IMR-90 (cell line): ENCODE measurements around the gene BCAS2. TPM values are rescaled to one million over a fixed set of nuclear protein-coding genes. Genes with fewer than 3 reads are reported as not detected.
A peak's percentile ranks its signal among the peaks of the same experiment; 100 is the strongest.

Experiments
- ATAC-seq: fragments of 200-7000 bp; cut with Tn5 transposase; 2 replicates; pipeline ENCODE4 v1.9.1; 2020; ENCODE audit warnings: low read depth, mild to moderate bottlenecking, moderate library complexity
- BruUV-seq: library from RNA; stranded (reverse); fragments of 400-500 nt; replicated peaks from 2 replicates; lab custom pipeline; 2021; lab: Mats Ljungman, UMichigan
- CTCF ChIA-PET: fragments of 300-600 bp; formaldehyde crosslinking; extraction: SDS; loops from one replicate; lab custom pipeline; 2021; ENCODE audit warnings: antibody characterized with exemption; lab: Yijun Ruan, JAX
- POLR2A ChIA-PET: fragments of 300-600 bp; sonication (Branson Sonifier 250); formaldehyde crosslinking; loops from one replicate; lab custom pipeline; 2022; ENCODE audit warnings: antibody characterized with exemption; ENCODE audit not compliant: unreplicated experiment; lab: Charles Lee
- DNase-seq: peaks from one replicate; pipeline ENCODE4 v3.0.0; 2013
- H2AFZ ChIP-seq: replicated peaks from 2 replicates; pipeline ENCODE3; 2013; ENCODE audit warnings: low read length, mild to moderate bottlenecking; ENCODE audit not compliant: poor library complexity
- H2AK5ac ChIP-seq: 2 replicates; pipeline ENCODE4 v1.6.1; 2013; ENCODE audit warnings: low read depth, low read length, inconsistent platforms
- H2AK9ac ChIP-seq: replicated peaks from 2 replicates; pipeline ENCODE3; 2013; ENCODE audit warnings: mild to moderate bottlenecking, low read depth, low read length, moderate library complexity; ENCODE audit not compliant: poor library complexity
- H2BK120ac ChIP-seq: 2 replicates; pipeline ENCODE4 v1.6.1; 2013; ENCODE audit warnings: low read depth, low read length, inconsistent platforms
- H2BK15ac ChIP-seq: 3 replicates; pipeline ENCODE4 v1.6.1; 2013; ENCODE audit warnings: low read depth, low read length, inconsistent platforms
- H2BK20ac ChIP-seq: 2 replicates; pipeline ENCODE4 v1.6.1; 2013; ENCODE audit warnings: low read depth, mild to moderate bottlenecking, inconsistent platforms, low read length, moderate library complexity
- H2BK5ac ChIP-seq: 2 replicates; pipeline ENCODE4 v1.6.1; 2013; ENCODE audit warnings: mild to moderate bottlenecking, low read depth, low read length, inconsistent platforms; ENCODE audit not compliant: poor library complexity, severe bottlenecking
- H3K14ac ChIP-seq: replicated peaks from 2 replicates; pipeline ENCODE4 v1.6.1; 2013; ENCODE audit warnings: low read depth, low read length, inconsistent platforms
- H3K18ac ChIP-seq: 2 replicates; pipeline ENCODE4 v1.6.1; 2013; ENCODE audit warnings: low read depth, low read length, control low read depth
- H3K23ac ChIP-seq: 2 replicates; pipeline ENCODE4 v1.6.1; 2013; ENCODE audit warnings: low read depth, low read length, inconsistent platforms
- H3K27ac ChIP-seq: 2 replicates; pipeline ENCODE4 v1.5.1; 2013; ENCODE audit warnings: mild to moderate bottlenecking, control low read depth, low read length; ENCODE audit not compliant: insufficient read depth
- H3K27me3 ChIP-seq: 2 replicates; pipeline ENCODE4 v1.6.1; 2013; ENCODE audit warnings: low read length; ENCODE audit not compliant: control insufficient read depth, insufficient read depth
- H3K36me3 ChIP-seq: 2 replicates; pipeline ENCODE4 v1.6.1; 2013; ENCODE audit warnings: low read length, mixed read lengths; ENCODE audit not compliant: control insufficient read depth, insufficient read depth
- H3K4ac ChIP-seq: 2 replicates; pipeline ENCODE4 v1.6.1; 2013; ENCODE audit warnings: low read depth, low read length, inconsistent platforms
- H3K4me1 ChIP-seq: 2 replicates; pipeline ENCODE4 v1.6.1; 2013; ENCODE audit warnings: low read length, mixed read lengths; ENCODE audit not compliant: control insufficient read depth, insufficient read depth
- H3K4me2 ChIP-seq: 2 replicates; pipeline ENCODE4 v1.6.1; 2013; ENCODE audit warnings: low read depth, mild to moderate bottlenecking, control low read depth, low read length, moderate library complexity
- H3K4me3 ChIP-seq: 2 replicates; pipeline ENCODE4 v1.5.1; 2013; ENCODE audit warnings: low read depth, mild to moderate bottlenecking, control low read depth, low read length, moderate library complexity; ENCODE audit not compliant: insufficient read depth
- H3K56ac ChIP-seq: 2 replicates; pipeline ENCODE4 v1.6.1; 2013; ENCODE audit warnings: low read length, inconsistent platforms; ENCODE audit not compliant: insufficient read depth; ENCODE audit errors: extremely low read depth
- H3K79me1 ChIP-seq, 2 experiments: 2 replicates each; pipeline ENCODE4 v1.6.1; 2013; ENCODE audit warnings: low read length in 2 of 2, inconsistent platforms in 1 of 2, low read depth in 1 of 2
- H3K9ac ChIP-seq: 2 replicates; pipeline ENCODE4 v1.6.1; 2013; ENCODE audit warnings: low read depth, low read length, control low read depth
- H3K9me1 ChIP-seq: 2 replicates; pipeline ENCODE4 v1.6.1; 2013; ENCODE audit warnings: low read length, inconsistent platforms; ENCODE audit not compliant: insufficient read depth
- H3K9me3 ChIP-seq: 2 replicates; pipeline ENCODE4 v1.6.1; 2013; ENCODE audit warnings: low read length; ENCODE audit not compliant: control insufficient read depth, insufficient read depth
- H4K20me1 ChIP-seq: 2 replicates; pipeline ENCODE4 v1.6.1; 2013; ENCODE audit warnings: low read length, inconsistent platforms; ENCODE audit not compliant: insufficient read depth
- H4K5ac ChIP-seq: 2 replicates; pipeline ENCODE4 v1.6.1; 2013; ENCODE audit warnings: mild to moderate bottlenecking, low read depth, low read length, control low read depth
- H4K8ac ChIP-seq, 2 experiments: 2 replicates each; pipeline ENCODE4 v1.6.1; 2013; ENCODE audit warnings: low read depth in 2 of 2, low read length in 2 of 2, control low read depth in 1 of 2, inconsistent platforms in 1 of 2
- H4K91ac ChIP-seq: 2 replicates; pipeline ENCODE4 v1.6.1; 2013; ENCODE audit warnings: low read depth, low read length, inconsistent platforms; ENCODE audit not compliant: insufficient read depth
- CTCF ChIP-seq: conservative IDR thresholded peaks from 2 replicates; pipeline ENCODE4 v1.5.1; 2012; ENCODE audit warnings: mild to moderate bottlenecking, low read depth, low read length, improper control_type of control experiment
- MAFK ChIP-seq: IDR thresholded peaks from 2 replicates; pipeline ENCODE4 v1.6.1; 2012; ENCODE audit warnings: low read depth, low read length, improper control_type of control experiment
- NFE2L2 ChIP-seq: fragments of 150-350 bp; IDR thresholded peaks from 2 replicates; pipeline ENCODE4 v1.6.1; 2016; ENCODE audit warnings: low read depth, mild to moderate bottlenecking, low read length
- WGBS, 2 experiments: methylation state at CpG; one replicate each; pipeline versions ENCODE4 v1.1.5 to v1.1.7; 2013; ENCODE audit warnings: missing lambda C conversion rate in 2 of 2; ENCODE audit not compliant: insufficient read length in 1 of 2; ENCODE audit errors: extremely low coverage in 2 of 2; 5-methylcytosine and 5-hydroxymethylcytosine counted together
- dilution Hi-C: fragments of 300-500 bp; cut with HindIII; formaldehyde crosslinking; loops from one replicate; pipeline ENCODE4 v1.14.3; 2018; ENCODE audit warnings: low sequenced_read_pairs; ENCODE audit not compliant: unreplicated experiment
- in situ Hi-C: fragments of 300-500 bp; cut with MboI; formaldehyde crosslinking; loops from 3 replicates; pipeline ENCODE4 v1.14.3; 2019; ENCODE audit warnings: low sequenced_read_pairs, inconsistent platforms, mixed read lengths
- intact Hi-C: fragments of 100-400 bp; cut with micrococcal nuclease; formaldehyde crosslinking; loops from 2 replicates; pipeline ENCODE4 v1.10.0; 2022
- polyA plus RNA-seq, 3 experiments: library from polyadenylated mRNA; depleted of rRNA; stranded (reverse); fragments of >200 nt; gene quantifications; 2 replicates each; pipeline ENCODE4 v1.2.3, GENCODE V29; 2012; ENCODE audit warnings: low replicate concordance in 1 of 3
- total RNA-seq: library from RNA; depleted of rRNA; stranded (reverse); fragments of >200 nt; gene quantifications from 2 replicates; pipeline ENCODE4 v1.2.3, GENCODE V29; 2012

The BCAS2 gene
- total and polyA plus RNA-seq, 2 of the 4 experiments (the other 2 are of a cell fraction): 15.4 to 23.1 TPM

GRCh38 chr1:114597949-114598348 is 16.5 kb upstream of the BCAS2 start:
- ChIA-PET CTCF (no interaction called here), POLR2A (no interaction called here)
- in situ Hi-C loops (no loop called here), dilution Hi-C loops (no loop called here), intact Hi-C loops (no loop called here)
- H3K23ac ChIP-seq: no peak overlapping the region
- no peak overlapping the region for H3K18ac ChIP-seq
- H3K79me1 ChIP-seq: no peaks in the 10 kb centered on the region
- H3K4me1 ChIP-seq: no peaks in the 10 kb centered on the region
- TF ChIP-seq MAFK: peak; percentile 22; the same call in 1 of the 2 replicates
- no peak for TF ChIP-seq CTCF
- peak; percentile 81 for TF ChIP-seq NFE2L2
- no peak overlapping the region for H2AK5ac ChIP-seq
- H3K27ac ChIP-seq: no peak overlapping the region
- no peak overlapping the region for H4K91ac ChIP-seq
- no peak overlapping the region for H2BK20ac ChIP-seq
- no peak overlapping the region for H3K9ac ChIP-seq
- H3K27me3 ChIP-seq: no peaks in the 10 kb centered on the region
- no peak overlapping the region for H3K4me3 ChIP-seq
- no peak overlapping the region for H2BK5ac ChIP-seq
- H2BK120ac ChIP-seq: no peak overlapping the region
- no peak overlapping the region for H2BK15ac ChIP-seq
- no peak overlapping the region for H2AK9ac ChIP-seq
- no peak overlapping the region; a peak in 1 of 4 replicates for H4K8ac ChIP-seq
- H4K5ac ChIP-seq: no peak overlapping the region
- no peak overlapping the region for H2AFZ ChIP-seq
- no TSS peak for BruUV-seq
- no peaks in the 10 kb centered on the region for H4K20me1 ChIP-seq
- H3K36me3 ChIP-seq: no peaks in the 10 kb centered on the region
- no CpG with 5 or more reads among the region's 1 CpG for WGBS, 2 experiments
- no peaks in the 10 kb centered on the region for H3K9me3 ChIP-seq
- H3K4ac ChIP-seq: no peak overlapping the region
- ATAC-seq: peak; percentile 49
- no peak overlapping the region for H3K14ac ChIP-seq
- no peaks in the 10 kb centered on the region for H3K9me1 ChIP-seq
- no peak overlapping the region for H3K56ac ChIP-seq
- DNase-seq: peak; percentile 55
- H3K4me2 ChIP-seq: no peak overlapping the region
